ENCODE measurements around the gene SLC6A18. TPM values are rescaled to one million over a fixed set of nuclear protein-coding genes. Genes with fewer than 3 reads are reported as not detected.

SLC6A18 gene
- total and polyA plus RNA-seq, 2 of the 4 experiments (the other 2 are of a cell fraction), result not detected

GRCh38 chr5:1257363-1257762, 32.2 kb downstream of the SLC6A18 start:
- Histone ChIP-seq H4K8ac (ENCODE audit: low read depth in 2 of 2, low read length in 2 of 2) (no peak overlapping the region), H3K27me3 (ENCODE audit: control insufficient read depth, insufficient read depth, low read length) (no peaks in the 10 kb centered on the region), H3K4me1 (ENCODE audit: control insufficient read depth, insufficient read depth, low read length) (no peaks in the 10 kb centered on the region), H4K20me1 (ENCODE audit: insufficient read depth, low read length) (no peaks in the 10 kb centered on the region), H3K4ac (ENCODE audit: low read depth, low read length) (no peak overlapping the region), H3K9me3 (ENCODE audit: control insufficient read depth, insufficient read depth, low read length) (peaks cover 28% of the 10 kb centered on the region), H4K91ac (ENCODE audit: insufficient read depth, low read depth, low read length) (no peak overlapping the region), H3K9me1 (ENCODE audit: insufficient read depth, low read length) (no peaks in the 10 kb centered on the region), H2AK9ac (replicated peaks; ENCODE audit: low read depth, low read length, poor library complexity) (no peak overlapping the region), H2BK20ac (ENCODE audit: low read depth, low read length) (no peak overlapping the region), H2BK5ac (ENCODE audit: low read depth, low read length, poor library complexity, severe bottlenecking) (no peak overlapping the region), H3K27ac (ENCODE audit: insufficient read depth, low read length) (no peak overlapping the region), H3K4me2 (ENCODE audit: low read depth, low read length) (no peak overlapping the region), H3K4me3 (ENCODE audit: insufficient read depth, low read depth, low read length) (no peak overlapping the region), H3K18ac (ENCODE audit: low read depth, low read length) (no peak overlapping the region), H3K9ac (ENCODE audit: low read depth, low read length) (no peak overlapping the region), H2BK120ac (ENCODE audit: low read depth, low read length) (no peak overlapping the region), H4K5ac (ENCODE audit: low read depth, low read length) (no peak overlapping the region), H3K56ac (ENCODE audit: extremely low read depth, insufficient read depth, low read length) (no peak overlapping the region), H3K14ac (replicated peaks; ENCODE audit: low read depth, low read length) (no peak overlapping the region), H3K23ac (ENCODE audit: low read depth, low read length) (no peak overlapping the region), H2AFZ (replicated peaks; ENCODE audit: low read length, poor library complexity) (no peak overlapping the region), H3K36me3 (ENCODE audit: control insufficient read depth, insufficient read depth, low read length) (no peaks in the 10 kb centered on the region), H2BK15ac (ENCODE audit: low read depth, low read length) (no peak overlapping the region), H2AK5ac (ENCODE audit: low read depth, low read length) (no peak overlapping the region), H3K79me1 (ENCODE audit: low read depth in 1 of 2, low read length in 2 of 2) (no peaks in the 10 kb centered on the region)
- BruUV-seq (replicated peaks), result no TSS peak
- 73% methylated on average over 12 of the region's 17 CpGs; no CpG with 5 or more reads in 1 of the 2 experiments for WGBS, 2 experiments (ENCODE audit: extremely low coverage in 2 of 2, insufficient read length in 1 of 2)
- dilution Hi-C loops (cut with HindIII; ENCODE audit: low sequenced_read_pairs, unreplicated experiment), result no loop called here
- DNase-seq (no peak), ATAC-seq (ENCODE audit: low read depth) (no peak)
- in situ Hi-C loops (cut with MboI; ENCODE audit: low sequenced_read_pairs), result no loop called here
- CTCF ChIA-PET, result no interaction called here
- TF ChIP-seq POLR2A (IDR thresholded peaks at IDR 0.05; ENCODE audit: low read depth, low read length) (no peak), RFX5 (IDR thresholded peaks at IDR 0.05; ENCODE audit: low read depth, low read length) (no peak), ELK1 (IDR thresholded peaks at IDR 0.05; ENCODE audit: borderline replicate concordance, low read depth, low read length) (no peak), MAZ (IDR thresholded peaks at IDR 0.05; ENCODE audit: borderline replicate concordance, low read depth, low read length) (no peak), SMC3 (IDR thresholded peaks at IDR 0.05; ENCODE audit: low read depth, low read length) (no peak), BHLHE40 (IDR thresholded peaks at IDR 0.05; ENCODE audit: low read depth, low read length) (no peak), CHD1 (IDR thresholded peaks at IDR 0.05; ENCODE audit: low read depth, low read length) (no peak), MAFK (IDR thresholded peaks at IDR 0.05; ENCODE audit: low read depth, low read length) (no peak), CTCF (conservative IDR thresholded peaks at IDR 0.05; ENCODE audit: low read depth, low read length) (no peak), FOS (IDR thresholded peaks at IDR 0.05; ENCODE audit: low read depth, low read length) (no peak), RAD21 (IDR thresholded peaks at IDR 0.05; ENCODE audit: low read length) (no peak), MXI1 (IDR thresholded peaks at IDR 0.05; ENCODE audit: borderline replicate concordance, low read depth, low read length) (no peak), CEBPB (IDR thresholded peaks at IDR 0.05; ENCODE audit: low read depth, low read length) (no peak), NFE2L2 (IDR thresholded peaks at IDR 0.05; ENCODE audit: low read depth, low read length) (no peak), RCOR1 (IDR thresholded peaks at IDR 0.05; ENCODE audit: insufficient replicate concordance, low read length) (no peak)
- TF ChIP-seq, protein P1, sequence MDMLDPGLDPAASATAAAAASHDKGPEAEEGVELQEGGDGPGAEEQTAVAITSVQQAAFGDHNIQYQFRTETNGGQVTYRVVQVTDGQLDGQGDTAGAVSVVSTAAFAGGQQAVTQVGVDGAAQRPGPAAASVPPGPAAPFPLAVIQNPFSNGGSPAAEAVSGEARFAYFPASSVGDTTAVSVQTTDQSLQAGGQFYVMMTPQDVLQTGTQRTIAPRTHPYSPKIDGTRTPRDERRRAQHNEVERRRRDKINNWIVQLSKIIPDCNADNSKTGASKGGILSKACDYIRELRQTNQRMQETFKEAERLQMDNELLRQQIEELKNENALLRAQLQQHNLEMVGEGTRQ (IDR thresholded peaks at IDR 0.05; ENCODE audit: low read depth, low read length), result no peak
- POLR2A ChIA-PET (ENCODE audit: unreplicated experiment), result no interaction called here
- intact Hi-C loops (cut with micrococcal nuclease), result no loop called here
